ENCODE measurements around the gene PDGFD.
A peak's percentile ranks its signal among the peaks of the same experiment; 100 is the strongest.
"Not testable (repeated sequence)": the region's sequence is repeated elsewhere in the genome, so short reads cannot be mapped to it uniquely, and the experiment has no call there.

The PDGFD gene

GRCh38 chr11:104054911-104055529 is 108.9 kb downstream of the PDGFD start:
- no peak for DNase-seq (ENCODE audit: low read depth)

GRCh38 chr11:104053743-104054478 is 110.0 kb downstream of the PDGFD start:
- DNase-seq (ENCODE audit: low read depth) = peak; percentile 47

GRCh38 chr11:104051778-104052177 is 112.2 kb downstream of the PDGFD start:
- DNase-seq (ENCODE audit: low read depth) = peak; percentile 88

- no peak for DNase-seq (ENCODE audit: low read depth)
Observed at GRCh38 chr11:104049116-104049515, 114.8 kb downstream of the PDGFD start.

- DNase-seq (ENCODE audit: low read depth) = not testable (repeated sequence)
Observed at GRCh38 chr11:104046858-104047257, 117.1 kb downstream of the PDGFD start.

GRCh38 chr11:104046331-104046730 is 117.6 kb downstream of the PDGFD start:
- no peak for DNase-seq (ENCODE audit: low read depth)

- DNase-seq (ENCODE audit: low read depth) = no peak
Observed at GRCh38 chr11:104043678-104044239, 120.2 kb downstream of the PDGFD start.

GRCh38 chr11:104043142-104043541 is 120.8 kb downstream of the PDGFD start:
- no peak for DNase-seq (ENCODE audit: low read depth)

GRCh38 chr11:104041792-104042191 is 122.2 kb downstream of the PDGFD start:
- no peak for DNase-seq (ENCODE audit: low read depth)

GRCh38 chr11:104036995-104037394 is 127.0 kb downstream of the PDGFD start:
- no peak for DNase-seq (ENCODE audit: low read depth)

- no peak for DNase-seq (ENCODE audit: low read depth)
Observed at GRCh38 chr11:104036588-104036987, 127.4 kb downstream of the PDGFD start, which contains the start of gene DDI1. DDI1 (plus strand) TSS chr11:104036640; CDS start chr11:104036823, 183 bp downstream.

GRCh38 chr11:104033561-104033960 is 130.4 kb downstream of the PDGFD start:
- DNase-seq (ENCODE audit: low read depth) = no peak

GRCh38 chr11:104033134-104033533 is 130.8 kb downstream of the PDGFD start:
- peak; percentile 79 for DNase-seq (ENCODE audit: low read depth)

- peak; percentile 34 for DNase-seq (ENCODE audit: low read depth)
Observed at GRCh38 chr11:104028476-104029263, 135.3 kb downstream of the PDGFD start.

- DNase-seq (ENCODE audit: low read depth) = no peak
Observed at GRCh38 chr11:104024572-104024971, 139.4 kb downstream of the PDGFD start.

GRCh38 chr11:104015649-104016415 is 148.1 kb downstream of the PDGFD start:
- no peak for DNase-seq (ENCODE audit: low read depth)

GRCh38 chr11:104011044-104011443 is 152.9 kb downstream of the PDGFD start:
- DNase-seq (ENCODE audit: low read depth) = no peak

GRCh38 chr11:104009744-104010143 is 154.2 kb downstream of the PDGFD start:
- DNase-seq (ENCODE audit: low read depth) = no peak

- DNase-seq (ENCODE audit: low read depth) = peak; percentile 71
Observed at GRCh38 chr11:104005234-104005855, 158.6 kb downstream of the PDGFD start.

GRCh38 chr11:104003491-104003890 is 160.5 kb downstream of the PDGFD start:
- DNase-seq (ENCODE audit: low read depth) = peak; percentile 14

- peak; percentile 33 for DNase-seq (ENCODE audit: low read depth)
Observed at GRCh38 chr11:104001561-104002056, 162.3 kb downstream of the PDGFD start.
